ENCODE data around the gene MRPL12. TPM values are rescaled to one million over a fixed set of nuclear protein-coding genes. Genes with fewer than 3 reads are reported as not detected.

Gene MRPL12
- total RNA-seq, 1 experiment from 2014 or later: 139 TPM

DNA sequence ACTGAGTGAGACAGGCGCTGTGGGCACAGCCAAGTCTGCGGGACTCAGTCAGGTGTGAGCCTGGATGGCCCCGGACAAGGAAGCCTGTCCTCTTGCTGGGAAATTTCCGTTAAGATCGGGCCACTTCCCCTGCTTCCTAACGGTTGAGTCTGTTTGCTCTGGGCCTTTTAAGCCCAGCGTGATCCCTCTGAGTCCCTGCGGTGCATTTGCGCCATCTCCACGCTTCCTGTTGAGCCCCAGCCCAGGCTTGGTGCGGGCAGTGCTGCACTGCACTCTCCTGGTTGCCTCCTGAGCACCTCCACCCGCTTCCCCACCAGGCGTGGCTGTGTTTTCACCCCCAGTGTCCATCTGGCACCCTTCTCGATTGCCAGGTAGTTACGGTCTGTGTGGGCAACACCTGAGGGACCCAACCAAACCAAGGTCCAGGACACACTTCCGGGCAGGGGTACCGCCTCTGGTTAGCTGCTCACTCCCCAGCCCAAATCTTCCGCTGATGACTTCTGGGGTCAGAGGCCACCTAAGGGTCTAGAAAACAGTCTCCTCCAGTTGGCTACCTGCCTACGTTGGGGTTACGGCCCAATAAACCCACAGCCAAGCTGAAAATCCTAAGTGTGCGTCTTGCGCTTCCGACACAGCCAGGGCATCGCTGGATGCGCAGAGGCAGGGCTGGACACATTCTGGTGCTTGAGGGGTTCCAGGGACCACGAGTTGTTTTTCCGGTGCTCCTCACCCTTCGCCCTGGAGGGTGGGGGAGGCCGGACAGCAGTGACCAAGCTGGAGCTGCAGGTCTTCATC lies 7.5 kb downstream of the MRPL12 start (continued):
- TF ChIP-seq RORB (CRISPR knock-in tag; IDR thresholded peaks at IDR 0.05) (no peak), CBFB (CRISPR knock-in tag; IDR thresholded peaks at IDR 0.05; ENCODE audit: low read depth) (no peak), CREM (CRISPR knock-in tag; IDR thresholded peaks at IDR 0.05) (peak; percentile 26; the same call in 1 of the 2 replicates), SP1 (CRISPR knock-in tag; conservative IDR thresholded peaks at IDR 0.05) (0 out of 2 replicates have a peak, but pooled peaks have one; percentile 15)
- TF ChIP-seq, protein P1, sequence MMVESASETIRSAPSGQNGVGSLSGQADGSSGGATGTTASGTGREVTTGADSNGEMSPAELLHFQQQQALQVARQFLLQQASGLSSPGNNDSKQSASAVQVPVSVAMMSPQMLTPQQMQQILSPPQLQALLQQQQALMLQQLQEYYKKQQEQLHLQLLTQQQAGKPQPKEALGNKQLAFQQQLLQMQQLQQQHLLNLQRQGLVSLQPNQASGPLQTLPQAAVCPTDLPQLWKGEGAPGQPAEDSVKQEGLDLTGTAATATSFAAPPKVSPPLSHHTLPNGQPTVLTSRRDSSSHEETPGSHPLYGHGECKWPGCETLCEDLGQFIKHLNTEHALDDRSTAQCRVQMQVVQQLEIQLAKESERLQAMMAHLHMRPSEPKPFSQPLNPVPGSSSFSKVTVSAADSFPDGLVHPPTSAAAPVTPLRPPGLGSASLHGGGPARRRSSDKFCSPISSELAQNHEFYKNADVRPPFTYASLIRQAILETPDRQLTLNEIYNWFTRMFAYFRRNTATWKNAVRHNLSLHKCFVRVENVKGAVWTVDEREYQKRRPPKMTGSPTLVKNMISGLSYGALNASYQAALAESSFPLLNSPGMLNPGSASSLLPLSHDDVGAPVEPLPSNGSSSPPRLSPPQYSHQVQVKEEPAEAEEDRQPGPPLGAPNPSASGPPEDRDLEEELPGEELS (CRISPR knock-in tag; IDR thresholded peaks at IDR 0.05): no peak

DNA sequence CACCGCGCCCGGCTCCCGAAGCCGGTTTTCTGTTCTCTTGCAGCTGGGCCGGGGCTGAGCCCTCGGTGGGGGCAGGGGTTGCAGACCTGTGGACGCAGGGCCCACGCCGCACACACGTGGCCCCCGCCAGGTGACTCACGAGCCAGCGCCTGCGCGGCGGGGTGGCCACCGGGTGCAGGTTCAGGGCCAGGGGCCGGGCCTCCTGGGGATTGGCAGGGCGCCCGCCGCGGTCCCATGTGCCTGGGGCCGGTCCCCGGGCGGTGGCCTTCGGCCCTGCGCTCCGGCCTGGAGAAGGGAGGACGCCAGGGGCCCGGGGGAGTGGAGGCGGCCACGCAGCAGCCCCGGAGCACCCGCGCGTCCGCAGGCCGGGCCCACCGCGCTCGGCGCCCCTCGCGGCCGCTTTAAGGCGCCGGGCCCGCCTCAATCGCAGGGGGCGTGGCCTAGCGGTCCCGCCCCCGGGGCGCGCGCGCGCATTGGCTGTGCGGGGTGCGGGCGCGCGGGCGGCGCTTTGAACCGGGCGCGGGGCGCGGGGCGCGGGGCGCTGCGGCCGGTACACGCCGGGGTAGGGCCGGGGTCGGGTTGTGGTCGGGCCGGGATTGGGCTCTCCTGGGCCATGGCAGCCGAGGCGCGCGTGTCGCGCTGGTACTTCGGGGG lies 8.8 kb downstream of the MRPL12 start, which contains the start of gene SLC25A10:
Gene SLC25A10 (plus strand): TSS at position 471 of the 654 bp plus-strand sequence. CDS start 143 bp downstream, at position 614.
- H3K27me3 Mint-ChIP-seq (ENCODE audit: low read depth): peaks cover 2% of the 10 kb centered on the region; the same call in 1 of the 2 replicates
- H3K27ac Mint-ChIP-seq: peak within 1 kb of the TSS; percentile 83
- ChIA-PET CTCF (interaction anchor here (0.7 to 1.5 kb wide), 9 partner anchors 8 to 590 kb away, joined by 3 to 6 read pairs (median 3); partner anchors contain the start of genes MRPL12 and P4HB), POLR2A (interaction anchor here (0.7 to 2.3 kb wide), 4 partner anchors 9 to 155 kb away, joined by 3 to 11 read pairs (median 4); partner anchors contain the start of gene MRPL12)
- H3K4me3 Mint-ChIP-seq: peak within 1 kb of the TSS; percentile 92
- ATAC-seq (peak; percentile 31), DNase-seq (ENCODE audit: low spot score) (peak; percentile 64)
- peaks cover 24% of the 10 kb centered on the region for H3K4me1 Mint-ChIP-seq
- peaks cover under 1% of the 10 kb centered on the region for H3K36me3 Mint-ChIP-seq
- no peaks in the 10 kb centered on the region for H3K9me3 Mint-ChIP-seq
- TF ChIP-seq, protein P2, sequence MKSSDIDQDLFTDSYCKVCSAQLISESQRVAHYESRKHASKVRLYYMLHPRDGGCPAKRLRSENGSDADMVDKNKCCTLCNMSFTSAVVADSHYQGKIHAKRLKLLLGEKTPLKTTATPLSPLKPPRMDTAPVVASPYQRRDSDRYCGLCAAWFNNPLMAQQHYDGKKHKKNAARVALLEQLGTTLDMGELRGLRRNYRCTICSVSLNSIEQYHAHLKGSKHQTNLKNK (CRISPR knock-in tag; IDR thresholded peaks at IDR 0.05): no peak
- TF ChIP-seq TEAD1 (CRISPR knock-in tag; IDR thresholded peaks at IDR 0.05): peak; percentile 20; the same call in 1 of the 2 replicates
- TF ChIP-seq SMAD3 (CRISPR knock-in tag; IDR thresholded peaks at IDR 0.05; ENCODE audit: borderline replicate concordance): no peak
- TF ChIP-seq ZNF671 (CRISPR knock-in tag; IDR thresholded peaks at IDR 0.05): no peak
- TF ChIP-seq, protein P3, sequence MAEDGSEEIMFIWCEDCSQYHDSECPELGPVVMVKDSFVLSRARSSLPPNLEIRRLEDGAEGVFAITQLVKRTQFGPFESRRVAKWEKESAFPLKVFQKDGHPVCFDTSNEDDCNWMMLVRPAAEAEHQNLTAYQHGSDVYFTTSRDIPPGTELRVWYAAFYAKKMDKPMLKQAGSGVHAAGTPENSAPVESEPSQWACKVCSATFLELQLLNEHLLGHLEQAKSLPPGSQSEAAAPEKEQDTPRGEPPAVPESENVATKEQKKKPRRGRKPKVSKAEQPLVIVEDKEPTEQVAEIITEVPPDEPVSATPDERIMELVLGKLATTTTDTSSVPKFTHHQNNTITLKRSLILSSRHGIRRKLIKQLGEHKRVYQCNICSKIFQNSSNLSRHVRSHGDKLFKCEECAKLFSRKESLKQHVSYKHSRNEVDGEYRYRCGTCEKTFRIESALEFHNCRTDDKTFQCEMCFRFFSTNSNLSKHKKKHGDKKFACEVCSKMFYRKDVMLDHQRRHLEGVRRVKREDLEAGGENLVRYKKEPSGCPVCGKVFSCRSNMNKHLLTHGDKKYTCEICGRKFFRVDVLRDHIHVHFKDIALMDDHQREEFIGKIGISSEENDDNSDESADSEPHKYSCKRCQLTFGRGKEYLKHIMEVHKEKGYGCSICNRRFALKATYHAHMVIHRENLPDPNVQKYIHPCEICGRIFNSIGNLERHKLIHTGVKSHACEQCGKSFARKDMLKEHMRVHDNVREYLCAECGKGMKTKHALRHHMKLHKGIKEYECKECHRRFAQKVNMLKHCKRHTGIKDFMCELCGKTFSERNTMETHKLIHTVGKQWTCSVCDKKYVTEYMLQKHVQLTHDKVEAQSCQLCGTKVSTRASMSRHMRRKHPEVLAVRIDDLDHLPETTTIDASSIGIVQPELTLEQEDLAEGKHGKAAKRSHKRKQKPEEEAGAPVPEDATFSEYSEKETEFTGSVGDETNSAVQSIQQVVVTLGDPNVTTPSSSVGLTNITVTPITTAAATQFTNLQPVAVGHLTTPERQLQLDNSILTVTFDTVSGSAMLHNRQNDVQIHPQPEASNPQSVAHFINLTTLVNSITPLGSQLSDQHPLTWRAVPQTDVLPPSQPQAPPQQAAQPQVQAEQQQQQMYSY (CRISPR knock-in tag; IDR thresholded peaks at IDR 0.05): no peak
- TF ChIP-seq NFATC4 (CRISPR knock-in tag; IDR thresholded peaks at IDR 0.05): peak; percentile 69; the same call in 1 of the 2 replicates
- TF ChIP-seq, protein P4, sequence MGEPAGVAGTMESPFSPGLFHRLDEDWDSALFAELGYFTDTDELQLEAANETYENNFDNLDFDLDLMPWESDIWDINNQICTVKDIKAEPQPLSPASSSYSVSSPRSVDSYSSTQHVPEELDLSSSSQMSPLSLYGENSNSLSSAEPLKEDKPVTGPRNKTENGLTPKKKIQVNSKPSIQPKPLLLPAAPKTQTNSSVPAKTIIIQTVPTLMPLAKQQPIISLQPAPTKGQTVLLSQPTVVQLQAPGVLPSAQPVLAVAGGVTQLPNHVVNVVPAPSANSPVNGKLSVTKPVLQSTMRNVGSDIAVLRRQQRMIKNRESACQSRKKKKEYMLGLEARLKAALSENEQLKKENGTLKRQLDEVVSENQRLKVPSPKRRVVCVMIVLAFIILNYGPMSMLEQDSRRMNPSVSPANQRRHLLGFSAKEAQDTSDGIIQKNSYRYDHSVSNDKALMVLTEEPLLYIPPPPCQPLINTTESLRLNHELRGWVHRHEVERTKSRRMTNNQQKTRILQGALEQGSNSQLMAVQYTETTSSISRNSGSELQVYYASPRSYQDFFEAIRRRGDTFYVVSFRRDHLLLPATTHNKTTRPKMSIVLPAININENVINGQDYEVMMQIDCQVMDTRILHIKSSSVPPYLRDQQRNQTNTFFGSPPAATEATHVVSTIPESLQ (CRISPR knock-in tag; IDR thresholded peaks at IDR 0.05): no peak
- TF ChIP-seq, protein P5, sequence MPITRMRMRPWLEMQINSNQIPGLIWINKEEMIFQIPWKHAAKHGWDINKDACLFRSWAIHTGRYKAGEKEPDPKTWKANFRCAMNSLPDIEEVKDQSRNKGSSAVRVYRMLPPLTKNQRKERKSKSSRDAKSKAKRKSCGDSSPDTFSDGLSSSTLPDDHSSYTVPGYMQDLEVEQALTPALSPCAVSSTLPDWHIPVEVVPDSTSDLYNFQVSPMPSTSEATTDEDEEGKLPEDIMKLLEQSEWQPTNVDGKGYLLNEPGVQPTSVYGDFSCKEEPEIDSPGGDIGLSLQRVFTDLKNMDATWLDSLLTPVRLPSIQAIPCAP (CRISPR knock-in tag; IDR thresholded peaks at IDR 0.05): no peak
- TF ChIP-seq, protein P6, sequence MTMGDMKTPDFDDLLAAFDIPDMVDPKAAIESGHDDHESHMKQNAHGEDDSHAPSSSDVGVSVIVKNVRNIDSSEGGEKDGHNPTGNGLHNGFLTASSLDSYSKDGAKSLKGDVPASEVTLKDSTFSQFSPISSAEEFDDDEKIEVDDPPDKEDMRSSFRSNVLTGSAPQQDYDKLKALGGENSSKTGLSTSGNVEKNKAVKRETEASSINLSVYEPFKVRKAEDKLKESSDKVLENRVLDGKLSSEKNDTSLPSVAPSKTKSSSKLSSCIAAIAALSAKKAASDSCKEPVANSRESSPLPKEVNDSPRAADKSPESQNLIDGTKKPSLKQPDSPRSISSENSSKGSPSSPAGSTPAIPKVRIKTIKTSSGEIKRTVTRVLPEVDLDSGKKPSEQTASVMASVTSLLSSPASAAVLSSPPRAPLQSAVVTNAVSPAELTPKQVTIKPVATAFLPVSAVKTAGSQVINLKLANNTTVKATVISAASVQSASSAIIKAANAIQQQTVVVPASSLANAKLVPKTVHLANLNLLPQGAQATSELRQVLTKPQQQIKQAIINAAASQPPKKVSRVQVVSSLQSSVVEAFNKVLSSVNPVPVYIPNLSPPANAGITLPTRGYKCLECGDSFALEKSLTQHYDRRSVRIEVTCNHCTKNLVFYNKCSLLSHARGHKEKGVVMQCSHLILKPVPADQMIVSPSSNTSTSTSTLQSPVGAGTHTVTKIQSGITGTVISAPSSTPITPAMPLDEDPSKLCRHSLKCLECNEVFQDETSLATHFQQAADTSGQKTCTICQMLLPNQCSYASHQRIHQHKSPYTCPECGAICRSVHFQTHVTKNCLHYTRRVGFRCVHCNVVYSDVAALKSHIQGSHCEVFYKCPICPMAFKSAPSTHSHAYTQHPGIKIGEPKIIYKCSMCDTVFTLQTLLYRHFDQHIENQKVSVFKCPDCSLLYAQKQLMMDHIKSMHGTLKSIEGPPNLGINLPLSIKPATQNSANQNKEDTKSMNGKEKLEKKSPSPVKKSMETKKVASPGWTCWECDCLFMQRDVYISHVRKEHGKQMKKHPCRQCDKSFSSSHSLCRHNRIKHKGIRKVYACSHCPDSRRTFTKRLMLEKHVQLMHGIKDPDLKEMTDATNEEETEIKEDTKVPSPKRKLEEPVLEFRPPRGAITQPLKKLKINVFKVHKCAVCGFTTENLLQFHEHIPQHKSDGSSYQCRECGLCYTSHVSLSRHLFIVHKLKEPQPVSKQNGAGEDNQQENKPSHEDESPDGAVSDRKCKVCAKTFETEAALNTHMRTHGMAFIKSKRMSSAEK (CRISPR knock-in tag; IDR thresholded peaks at IDR 0.05; ENCODE audit: borderline replicate concordance): no peak
- peak; percentile 76 for TF ChIP-seq ZNF423 (CRISPR knock-in tag; IDR thresholded peaks at IDR 0.05)
- TF ChIP-seq MXD4 (CRISPR knock-in tag; IDR thresholded peaks at IDR 0.05; ENCODE audit: borderline replicate concordance): no peak
- TF ChIP-seq, protein P7, sequence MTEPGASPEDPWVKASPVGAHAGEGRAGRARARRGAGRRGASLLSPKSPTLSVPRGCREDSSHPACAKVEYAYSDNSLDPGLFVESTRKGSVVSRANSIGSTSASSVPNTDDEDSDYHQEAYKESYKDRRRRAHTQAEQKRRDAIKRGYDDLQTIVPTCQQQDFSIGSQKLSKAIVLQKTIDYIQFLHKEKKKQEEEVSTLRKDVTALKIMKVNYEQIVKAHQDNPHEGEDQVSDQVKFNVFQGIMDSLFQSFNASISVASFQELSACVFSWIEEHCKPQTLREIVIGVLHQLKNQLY (CRISPR knock-in tag; IDR thresholded peaks at IDR 0.05): no peak
- TF ChIP-seq, protein P8, sequence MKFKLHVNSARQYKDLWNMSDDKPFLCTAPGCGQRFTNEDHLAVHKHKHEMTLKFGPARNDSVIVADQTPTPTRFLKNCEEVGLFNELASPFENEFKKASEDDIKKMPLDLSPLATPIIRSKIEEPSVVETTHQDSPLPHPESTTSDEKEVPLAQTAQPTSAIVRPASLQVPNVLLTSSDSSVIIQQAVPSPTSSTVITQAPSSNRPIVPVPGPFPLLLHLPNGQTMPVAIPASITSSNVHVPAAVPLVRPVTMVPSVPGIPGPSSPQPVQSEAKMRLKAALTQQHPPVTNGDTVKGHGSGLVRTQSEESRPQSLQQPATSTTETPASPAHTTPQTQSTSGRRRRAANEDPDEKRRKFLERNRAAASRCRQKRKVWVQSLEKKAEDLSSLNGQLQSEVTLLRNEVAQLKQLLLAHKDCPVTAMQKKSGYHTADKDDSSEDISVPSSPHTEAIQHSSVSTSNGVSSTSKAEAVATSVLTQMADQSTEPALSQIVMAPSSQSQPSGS (CRISPR knock-in tag; IDR thresholded peaks at IDR 0.05; ENCODE audit: borderline replicate concordance, low read depth): no peak
- TF ChIP-seq RORB (CRISPR knock-in tag; IDR thresholded peaks at IDR 0.05): no peak

All from WTC11 (cell line).